ENCODE data around the gene RNF150.

DNA sequence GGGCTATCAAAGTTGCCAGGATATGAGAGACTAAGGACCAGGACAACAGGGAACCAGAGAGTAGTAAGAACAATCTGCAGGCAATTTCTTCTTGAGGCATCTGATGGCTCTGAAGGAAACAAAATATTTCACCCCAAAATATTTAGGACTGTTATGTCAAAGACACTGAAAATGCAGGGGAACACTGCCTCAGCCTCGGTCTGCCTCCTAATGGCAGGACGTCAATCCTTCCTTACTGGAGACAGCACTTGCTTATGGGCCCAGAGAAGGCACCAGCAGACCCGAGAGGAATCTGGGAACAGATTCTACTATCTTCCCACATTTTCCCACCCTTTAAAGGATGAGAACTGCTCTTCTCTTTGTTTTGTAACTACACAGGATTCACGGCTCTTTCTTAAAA lies 23.3 kb downstream of the RNF150 start:
- TF ChIP-seq SIN3A (IDR thresholded peaks at IDR 0.05; ENCODE audit: borderline replicate concordance, insufficient read depth, low read length) (no peak), TAF1 (IDR thresholded peaks at IDR 0.05; ENCODE audit: borderline replicate concordance, insufficient read depth, low read length) (no peak)
